ENCODE data around the gene NALCN. TPM values are rescaled to one million over a fixed set of nuclear protein-coding genes. Genes with fewer than 3 reads are reported as not detected.

The NALCN gene
- total RNA-seq, 1 donor from 2014 or later = 0.83 TPM

DNA sequence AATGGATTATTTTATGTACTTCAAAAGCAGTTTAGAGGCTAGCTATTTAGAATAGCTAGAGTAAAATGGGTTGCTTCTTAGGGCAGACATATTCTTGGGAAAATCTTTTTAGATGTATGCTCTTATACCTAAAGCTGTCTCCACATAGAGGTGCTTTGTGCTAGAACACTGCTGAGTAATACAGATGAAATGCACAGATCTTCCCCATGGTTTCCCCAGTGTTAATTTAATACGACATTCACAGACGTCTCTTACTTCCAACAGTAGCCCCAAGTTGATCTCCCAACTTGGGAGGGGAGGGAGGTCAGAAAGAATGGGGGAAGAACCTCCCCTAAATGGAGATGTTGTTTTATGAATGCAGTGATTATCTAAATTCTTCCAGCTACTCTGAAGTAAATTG, 16.9 kb downstream of the NALCN start:
- no peaks in the 10 kb centered on the region for H3K4me1 ChIP-seq
- H3K4me3 ChIP-seq = no peak overlapping the region
- no peak for DNase-seq
- TF ChIP-seq, protein P1, sequence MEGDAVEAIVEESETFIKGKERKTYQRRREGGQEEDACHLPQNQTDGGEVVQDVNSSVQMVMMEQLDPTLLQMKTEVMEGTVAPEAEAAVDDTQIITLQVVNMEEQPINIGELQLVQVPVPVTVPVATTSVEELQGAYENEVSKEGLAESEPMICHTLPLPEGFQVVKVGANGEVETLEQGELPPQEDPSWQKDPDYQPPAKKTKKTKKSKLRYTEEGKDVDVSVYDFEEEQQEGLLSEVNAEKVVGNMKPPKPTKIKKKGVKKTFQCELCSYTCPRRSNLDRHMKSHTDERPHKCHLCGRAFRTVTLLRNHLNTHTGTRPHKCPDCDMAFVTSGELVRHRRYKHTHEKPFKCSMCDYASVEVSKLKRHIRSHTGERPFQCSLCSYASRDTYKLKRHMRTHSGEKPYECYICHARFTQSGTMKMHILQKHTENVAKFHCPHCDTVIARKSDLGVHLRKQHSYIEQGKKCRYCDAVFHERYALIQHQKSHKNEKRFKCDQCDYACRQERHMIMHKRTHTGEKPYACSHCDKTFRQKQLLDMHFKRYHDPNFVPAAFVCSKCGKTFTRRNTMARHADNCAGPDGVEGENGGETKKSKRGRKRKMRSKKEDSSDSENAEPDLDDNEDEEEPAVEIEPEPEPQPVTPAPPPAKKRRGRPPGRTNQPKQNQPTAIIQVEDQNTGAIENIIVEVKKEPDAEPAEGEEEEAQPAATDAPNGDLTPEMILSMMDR (IDR thresholded peaks at IDR 0.05) = no peak
- H3K36me3 ChIP-seq = no peaks in the 10 kb centered on the region
- H3K27ac ChIP-seq = no peak overlapping the region
- H3K9me3 ChIP-seq = no peaks in the 10 kb centered on the region
- H3K27me3 ChIP-seq (ENCODE audit: low read depth) = no peaks in the 10 kb centered on the region
- intact Hi-C loops (cut with DNase I) = no loop called here
- no peak for ATAC-seq

- Histone ChIP-seq H3K9me3 (no peaks in the 10 kb centered on the region), H3K4me3 (no peak overlapping the region), H3K27ac (no peak overlapping the region), H3K4me1 (no peaks in the 10 kb centered on the region), H3K27me3 (ENCODE audit: low read depth) (no peaks in the 10 kb centered on the region), H3K36me3 (no peaks in the 10 kb centered on the region)
- TF ChIP-seq, protein P1 (IDR thresholded peaks at IDR 0.05) = no peak
- ATAC-seq (no peak), DNase-seq (no peak)
- intact Hi-C loops (cut with DNase I) = no loop called here
These were observed 17.4 kb downstream of the NALCN start for GRCh38 chr13:101398920-101399319.

DNA sequence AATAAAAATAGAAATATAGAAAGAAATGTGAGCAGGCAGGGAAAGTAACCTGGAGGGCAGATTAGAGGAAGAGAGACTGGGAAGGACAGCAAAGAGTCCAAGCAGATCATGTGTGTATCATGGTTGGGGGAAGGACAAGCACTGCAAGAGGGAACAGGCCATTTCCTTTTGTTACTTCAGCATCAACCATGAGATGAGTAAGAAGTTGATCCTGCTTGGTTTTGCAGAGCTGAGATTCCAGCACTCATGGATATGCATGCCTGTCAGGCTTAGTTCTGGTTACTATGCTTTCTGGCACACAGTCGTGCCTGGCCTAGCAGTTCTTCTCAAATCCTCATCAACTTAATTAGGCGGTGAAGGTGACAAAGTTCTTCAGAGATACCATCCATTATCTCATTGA, 18.1 kb downstream of the NALCN start:
- intact Hi-C loops (cut with DNase I) = no loop called here
- TF ChIP-seq, protein P1 (IDR thresholded peaks at IDR 0.05) = no peak
- no peaks in the 10 kb centered on the region for H3K36me3 ChIP-seq
- H3K4me1 ChIP-seq = no peaks in the 10 kb centered on the region
- H3K9me3 ChIP-seq = no peaks in the 10 kb centered on the region
- ATAC-seq (no peak), DNase-seq (no peak)
- H3K27ac ChIP-seq = no peak overlapping the region
- H3K27me3 ChIP-seq (ENCODE audit: low read depth) = no peaks in the 10 kb centered on the region
- no peak overlapping the region for H3K4me3 ChIP-seq

DNA sequence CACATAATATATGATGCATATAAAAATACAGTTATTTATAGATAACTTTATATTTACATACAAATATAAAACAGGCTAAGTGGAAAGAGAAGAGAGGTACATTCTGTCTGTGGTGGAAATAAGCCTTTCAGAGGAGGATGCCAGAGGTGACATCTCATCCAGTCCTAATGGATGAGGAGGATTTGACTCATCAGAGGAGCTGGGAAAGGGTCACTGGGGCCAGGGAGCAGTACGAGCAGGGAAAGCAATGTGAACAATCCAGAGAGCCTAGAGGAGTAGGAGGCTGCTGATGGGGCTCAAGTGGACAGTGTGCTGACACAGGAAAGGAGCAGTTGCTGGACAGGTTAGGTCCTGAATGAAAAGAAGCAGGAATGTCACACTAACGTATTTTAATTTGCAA, 18.6 kb downstream of the NALCN start:
- intact Hi-C loops (cut with DNase I) = no loop called here
- H3K4me3 ChIP-seq = no peak overlapping the region
- TF ChIP-seq, protein P1 (IDR thresholded peaks at IDR 0.05) = no peak
- ATAC-seq (no peak), DNase-seq (no peak)
- H3K27ac ChIP-seq = no peak overlapping the region
- H3K27me3 ChIP-seq (ENCODE audit: low read depth) = no peaks in the 10 kb centered on the region
- no peaks in the 10 kb centered on the region for H3K36me3 ChIP-seq
- no peaks in the 10 kb centered on the region for H3K4me1 ChIP-seq
- H3K9me3 ChIP-seq = no peaks in the 10 kb centered on the region

- H3K36me3 ChIP-seq = no peaks in the 10 kb centered on the region
- intact Hi-C loops (cut with DNase I) = no loop called here
- H3K4me3 ChIP-seq = no peak overlapping the region
- no peaks in the 10 kb centered on the region for H3K9me3 ChIP-seq
- DNase-seq = no peak
- TF ChIP-seq, protein P1 (IDR thresholded peaks at IDR 0.05) = no peak
- H3K27ac ChIP-seq = no peak overlapping the region
- no peaks in the 10 kb centered on the region for H3K4me1 ChIP-seq
- no peaks in the 10 kb centered on the region for H3K27me3 ChIP-seq (ENCODE audit: low read depth)
- no peak for ATAC-seq
These were observed 21.7 kb downstream of the NALCN start for GRCh38 chr13:101394605-101395004.

- intact Hi-C loops (cut with DNase I) = no loop called here
- Histone ChIP-seq H3K27me3 (ENCODE audit: low read depth) (no peaks in the 10 kb centered on the region), H3K9me3 (no peaks in the 10 kb centered on the region), H3K4me3 (no peak overlapping the region), H3K36me3 (no peaks in the 10 kb centered on the region), H3K4me1 (no peaks in the 10 kb centered on the region), H3K27ac (no peak overlapping the region)
- TF ChIP-seq, protein P1 (IDR thresholded peaks at IDR 0.05) = no peak
- DNase-seq (no peak), ATAC-seq (no peak)
These were observed 23.2 kb downstream of the NALCN start for GRCh38 chr13:101393140-101393539.
